MM.1S (cell line): ENCODE results near the gene GRIK3.

Experiments
- CTCF ChIP-seq: fragments of 300-600 bp; sonication (generic); IDR thresholded peaks from 2 replicates; pipeline ENCODE4 v1.5.1; 2016; ENCODE audit warnings: antibody characterized with exemption, low read length, mixed read lengths
- EZH2 ChIP-seq: fragments of 300-600 bp; sonication (generic); optimal IDR thresholded peaks from 2 replicates; pipeline ENCODE3; 2017; ENCODE audit warnings: low read depth, mild to moderate bottlenecking, antibody characterized with exemption, low read length, mixed read lengths
- EZH2phosphoT487 ChIP-seq: fragments of 300-600 bp; sonication (generic); IDR thresholded peaks from 2 replicates; pipeline ENCODE4 v1.6.1; 2018; ENCODE audit warnings: antibody characterized with exemption, low read length

- TF ChIP-seq CTCF (no peak), EZH2phosphoT487 (no peak), EZH2 (no peak)
Observed at GRCh38 chr1:36784147-36784859, 250.0 kb downstream of the GRIK3 start.
